Measurements from ENCODE around the gene CFAP99. TPM values are rescaled to one million over a fixed set of nuclear protein-coding genes. Genes with fewer than 3 reads are reported as not detected.
A peak's percentile ranks its signal among the peaks of the same experiment; 100 is the strongest.

CFAP99 gene
- total RNA-seq (2021; fragmentation: NEBNext Ultra II Directional; extraction: Animal tissue kit (Norgen Biotek cat#: 25700)) = not detected
- long read RNA-seq = 0 reads

- TF ChIP-seq, protein P1, sequence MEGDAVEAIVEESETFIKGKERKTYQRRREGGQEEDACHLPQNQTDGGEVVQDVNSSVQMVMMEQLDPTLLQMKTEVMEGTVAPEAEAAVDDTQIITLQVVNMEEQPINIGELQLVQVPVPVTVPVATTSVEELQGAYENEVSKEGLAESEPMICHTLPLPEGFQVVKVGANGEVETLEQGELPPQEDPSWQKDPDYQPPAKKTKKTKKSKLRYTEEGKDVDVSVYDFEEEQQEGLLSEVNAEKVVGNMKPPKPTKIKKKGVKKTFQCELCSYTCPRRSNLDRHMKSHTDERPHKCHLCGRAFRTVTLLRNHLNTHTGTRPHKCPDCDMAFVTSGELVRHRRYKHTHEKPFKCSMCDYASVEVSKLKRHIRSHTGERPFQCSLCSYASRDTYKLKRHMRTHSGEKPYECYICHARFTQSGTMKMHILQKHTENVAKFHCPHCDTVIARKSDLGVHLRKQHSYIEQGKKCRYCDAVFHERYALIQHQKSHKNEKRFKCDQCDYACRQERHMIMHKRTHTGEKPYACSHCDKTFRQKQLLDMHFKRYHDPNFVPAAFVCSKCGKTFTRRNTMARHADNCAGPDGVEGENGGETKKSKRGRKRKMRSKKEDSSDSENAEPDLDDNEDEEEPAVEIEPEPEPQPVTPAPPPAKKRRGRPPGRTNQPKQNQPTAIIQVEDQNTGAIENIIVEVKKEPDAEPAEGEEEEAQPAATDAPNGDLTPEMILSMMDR (IDR thresholded peaks at IDR 0.05) = peak; percentile 18; the same call in 1 of the 2 replicates
- Mint-ChIP-seq H3K4me3 (peak within 1 kb of the TSS; percentile 86), H3K27me3 (ENCODE audit: insufficient read depth) (peaks cover 55% of the 10 kb centered on the region), H3K36me3 (ENCODE audit: low read depth) (no peaks in the 10 kb centered on the region), H3K9me3 (no peaks in the 10 kb centered on the region), H3K27ac (peak within 1 kb of the TSS; percentile 91), H3K4me1 (ENCODE audit: low read depth) (peaks cover 21% of the 10 kb centered on the region)
- peak; percentile 91 for DNase-seq
These were observed at the start of gene CFAP99 for GRCh38 chr4:2418650-2419571. Gene CFAP99, plus strand, starts transcription at chr4:2418955.

GRCh38 chr4:2370597-2371320 lies 48.0 kb upstream of the CFAP99 start:
- no peaks in the 10 kb centered on the region for H3K4me1 Mint-ChIP-seq (ENCODE audit: low read depth)
- no peak for DNase-seq
- no peak overlapping the region for H3K27ac Mint-ChIP-seq
- TF ChIP-seq, protein P1 (IDR thresholded peaks at IDR 0.05) = no peak
- peaks cover 11% of the 10 kb centered on the region; the same call in 1 of the 2 replicates for H3K36me3 Mint-ChIP-seq (ENCODE audit: low read depth)
- peaks cover 41% of the 10 kb centered on the region for H3K27me3 Mint-ChIP-seq (ENCODE audit: insufficient read depth)
- no peak overlapping the region for H3K4me3 Mint-ChIP-seq
- H3K9me3 Mint-ChIP-seq = peaks cover 11% of the 10 kb centered on the region

GRCh38 chr4:2371765-2372487 lies 46.8 kb upstream of the CFAP99 start:
- no peak for DNase-seq
- H3K4me1 Mint-ChIP-seq (ENCODE audit: low read depth) = no peaks in the 10 kb centered on the region
- H3K36me3 Mint-ChIP-seq (ENCODE audit: low read depth) = peaks cover 11% of the 10 kb centered on the region; the same call in 1 of the 2 replicates
- no peak overlapping the region for H3K27ac Mint-ChIP-seq
- H3K27me3 Mint-ChIP-seq (ENCODE audit: insufficient read depth) = peaks cover 44% of the 10 kb centered on the region
- H3K9me3 Mint-ChIP-seq = peaks cover 11% of the 10 kb centered on the region
- TF ChIP-seq, protein P1 (IDR thresholded peaks at IDR 0.05) = no peak
- no peak overlapping the region for H3K4me3 Mint-ChIP-seq

- DNase-seq = no peak
- Mint-ChIP-seq H3K4me1 (ENCODE audit: low read depth) (no peaks in the 10 kb centered on the region), H3K36me3 (ENCODE audit: low read depth) (peaks cover 11% of the 10 kb centered on the region; the same call in 1 of the 2 replicates), H3K4me3 (no peak overlapping the region), H3K9me3 (peaks cover 11% of the 10 kb centered on the region), H3K27me3 (ENCODE audit: insufficient read depth) (peaks cover 49% of the 10 kb centered on the region), H3K27ac (no peak overlapping the region)
- TF ChIP-seq, protein P1 (IDR thresholded peaks at IDR 0.05) = no peak
These were observed 46.2 kb upstream of the CFAP99 start for GRCh38 chr4:2372488-2373030.

DNA sequence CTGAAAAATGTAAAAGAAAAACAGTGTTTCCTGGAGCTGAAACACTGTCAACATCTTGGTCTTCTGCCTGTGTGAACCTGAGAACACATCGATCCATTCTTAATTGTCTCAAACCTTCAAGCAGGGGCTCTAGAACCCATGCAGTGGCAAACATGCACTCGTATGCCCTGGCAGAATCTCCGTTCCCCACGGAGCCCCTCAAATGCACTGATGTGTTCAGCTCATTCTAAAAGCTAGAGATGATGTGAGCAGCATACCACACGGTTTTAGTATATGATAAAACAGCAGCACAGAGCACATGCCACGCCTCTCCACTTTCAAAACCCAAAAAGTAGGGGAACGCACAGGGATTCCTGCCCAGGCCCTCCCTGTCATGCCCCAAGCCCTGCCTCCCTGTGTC lies 45.2 kb upstream of the CFAP99 start:
- peaks cover 7% of the 10 kb centered on the region; the same call in 1 of the 2 replicates for H3K9me3 Mint-ChIP-seq
- H3K4me3 Mint-ChIP-seq = no peak overlapping the region
- TF ChIP-seq, protein P1 (IDR thresholded peaks at IDR 0.05) = no peak
- H3K27ac Mint-ChIP-seq = no peak overlapping the region
- H3K36me3 Mint-ChIP-seq (ENCODE audit: low read depth) = peaks cover 7% of the 10 kb centered on the region; the same call in 1 of the 2 replicates
- no peaks in the 10 kb centered on the region for H3K4me1 Mint-ChIP-seq (ENCODE audit: low read depth)
- DNase-seq = no peak
- H3K27me3 Mint-ChIP-seq (ENCODE audit: insufficient read depth) = peaks cover 55% of the 10 kb centered on the region
